GM12878 (cell line): ENCODE measurements around the gene AMH. TPM values are rescaled to one million over a fixed set of nuclear protein-coding genes. Genes with fewer than 3 reads are reported as not detected.

ENCODE experiments used
- ATAC-seq: fragments of 200-7000 bp; cut with Tn5 transposase; 3 replicates; pipeline ENCODE4 v1.9.1; 2020; ENCODE audit warnings: mild to moderate bottlenecking, moderate library complexity
- BruUV-seq: library from RNA; stranded (reverse); fragments of 400-500 nt; replicated peaks from 2 replicates; lab custom pipeline; 2021; lab: Mats Ljungman, UMichigan
- CTCF ChIA-PET: fragments of 300-600 bp; sonication (Branson Sonifier 250); formaldehyde crosslinking; extraction: SDS; loops from one replicate; lab custom pipeline; 2021; ENCODE audit warnings: inconsistent platforms; lab: Yijun Ruan, JAX
- POLR2A ChIA-PET: fragments of 350-600 bp; formaldehyde crosslinking; extraction: SDS; loops from one replicate; lab custom pipeline; 2021; ENCODE audit warnings: inconsistent platforms; lab: Charles Lee
- RAD21 ChIA-PET: fragments of 300-600 bp; sonication (Branson Sonifier 250); formaldehyde crosslinking; loops from one replicate; lab custom pipeline; 2023; ENCODE audit warnings: antibody characterized with exemption; ENCODE audit not compliant: unreplicated experiment; lab: Charles Lee
- SMC1A ChIA-PET: fragments of 300-600 bp; sonication (Branson Sonifier 250); formaldehyde crosslinking; loops from one replicate; lab custom pipeline; 2023; ENCODE audit not compliant: unreplicated experiment, uncharacterized antibody; lab: Charles Lee
- DNase-seq: peaks from one replicate; pipeline ENCODE4 v3.0.0-alpha.2; 2011; ENCODE audit warnings: low read depth, low spot score
- FAIRE-seq: peaks from 3 replicates; lab custom pipeline; 2011; peaks lifted over from hg19 to GRCh38; lab: Jason Lieb, UNC
- H2AFZ ChIP-seq: 2 replicates; pipeline ENCODE4 v1.6.0; 2011; ENCODE audit warnings: low read depth, low read length, control low read depth; ENCODE audit not compliant: control insufficient read depth
- H3K27ac ChIP-seq: 2 replicates; pipeline ENCODE4 v1.5.1; 2011; ENCODE audit warnings: control low read depth; ENCODE audit not compliant: control insufficient read depth, insufficient read depth
- H3K27me3 ChIP-seq, 2 experiments: replicated peaks in 1 of 2; 2 replicates each; pipeline versions ENCODE4 v1.6.0 to v1.6.1; 2011; ENCODE audit warnings: low read length in 1 of 2; ENCODE audit not compliant: control insufficient read depth in 2 of 2, insufficient read depth in 2 of 2
- H3K36me3 ChIP-seq, 2 experiments: 2 replicates each; pipeline ENCODE4 v1.5.1; 2011; ENCODE audit warnings: low read length in 1 of 2; ENCODE audit not compliant: control insufficient read depth in 2 of 2, insufficient read depth in 2 of 2
- H3K4me1 ChIP-seq: 2 replicates; pipeline ENCODE4 v1.6.1; 2011; ENCODE audit warnings: mild to moderate bottlenecking, low read length, moderate library complexity, mixed read lengths; ENCODE audit not compliant: control insufficient read depth, insufficient read depth
- H3K4me2 ChIP-seq: 2 replicates; pipeline ENCODE4 v1.6.0; 2011; ENCODE audit warnings: control low read depth; ENCODE audit not compliant: control insufficient read depth, insufficient read depth
- H3K4me3 ChIP-seq: fragments of 200-600 bp; sonication (generic); 2 replicates; pipeline ENCODE4 v1.5.1; 2016
- H3K79me2 ChIP-seq: 2 replicates; pipeline ENCODE4 v1.6.0; 2011; ENCODE audit warnings: low read length; ENCODE audit not compliant: control insufficient read depth, insufficient read depth
- H3K9ac ChIP-seq: 2 replicates; pipeline ENCODE4 v1.8.0; 2011; ENCODE audit warnings: low read length, control low read depth, mixed read lengths; ENCODE audit not compliant: control insufficient read depth, insufficient read depth
- H3K9me3 ChIP-seq: replicated peaks from 3 replicates; pipeline ENCODE4 v1.5.1; 2011; ENCODE audit warnings: mild to moderate bottlenecking, low read length; ENCODE audit not compliant: control insufficient read depth, insufficient read depth
- H4K20me1 ChIP-seq: 2 replicates; pipeline ENCODE4 v1.6.0; 2011; ENCODE audit not compliant: control insufficient read depth, insufficient read depth
- ASH2L ChIP-seq: fragments of 300-600, 200-600 bp; sonication (generic); IDR thresholded peaks from 2 replicates; pipeline ENCODE4 v1.6.1; 2017; ENCODE audit warnings: low read depth, mild to moderate bottlenecking, borderline replicate concordance
- CBX3 ChIP-seq: fragments of 200-600 bp; sonication (generic); IDR thresholded peaks from 2 replicates; pipeline ENCODE4 v1.6.1; 2016; ENCODE audit warnings: low read depth, borderline replicate concordance
- CHD2 ChIP-seq: IDR thresholded peaks from 2 replicates; pipeline ENCODE4 v1.6.1; 2011; ENCODE audit warnings: low read depth, low read length, improper control_type of control experiment, borderline replicate concordance
- EP300 ChIP-seq, 2 experiments: fragments of 150-350 bp in 1 of 2; IDR thresholded peaks; 2 replicates each; pipeline ENCODE4 v1.6.1; 2011 to 2012; ENCODE audit warnings: low read depth in 2 of 2, low read length in 2 of 2, borderline replicate concordance in 1 of 2, improper control_type of control experiment in 1 of 2, inconsistent platforms in 1 of 2; ENCODE audit not compliant: control insufficient read depth in 1 of 2
- HCFC1 ChIP-seq: fragments of 150-350 bp; IDR thresholded peaks from 2 replicates; pipeline ENCODE4 v1.6.1; 2014; ENCODE audit warnings: low read length
- NFXL1 ChIP-seq: fragments of 450-650 bp; IDR thresholded peaks from 2 replicates; pipeline ENCODE4 v1.6.1; 2017; ENCODE audit warnings: antibody characterized with exemption, mild to moderate bottlenecking, borderline replicate concordance
- POLR2AphosphoS5 ChIP-seq: IDR thresholded peaks from 2 replicates; pipeline ENCODE4 v1.6.1; 2011; ENCODE audit warnings: mild to moderate bottlenecking, low read length, inconsistent platforms
- RCOR1 ChIP-seq: conservative IDR thresholded peaks from 2 replicates; pipeline ENCODE4 v1.6.1; 2012; ENCODE audit warnings: low read depth, low read length, improper control_type of control experiment
- SIX5 ChIP-seq: IDR thresholded peaks from 2 replicates; pipeline ENCODE4 v1.6.1; 2011; ENCODE audit warnings: mild to moderate bottlenecking, low read depth, low read length, moderate library complexity; ENCODE audit not compliant: severe bottlenecking
- ZBTB40 ChIP-seq: fragments of 450-650 bp; IDR thresholded peaks from 2 replicates; pipeline ENCODE4 v1.6.1; 2016; ENCODE audit warnings: mild to moderate bottlenecking, moderate library complexity, borderline replicate concordance
- WGBS: methylation state at CpG from one replicate; pipeline ENCODE4 v1.1.6; 2016; ENCODE audit warnings: low lambda C conversion rate; ENCODE audit not compliant: insufficient replicate concordance, insufficient coverage; ENCODE audit errors: missing lambda C conversion rate; 5-methylcytosine and 5-hydroxymethylcytosine counted together
- in situ Hi-C: fragments of 300-500 bp; cut with MboI; formaldehyde crosslinking; loops from 9 replicates; pipeline ENCODE4 v1.14.3; 2018; ENCODE audit warnings: mixed read lengths
- intact Hi-C: fragments of 100-400 bp; cut with micrococcal nuclease; formaldehyde crosslinking; loops from one replicate; pipeline ENCODE4 v1.14.2; 2022; ENCODE audit not compliant: unreplicated experiment
- polyA plus RNA-seq, 11 experiments: library from polyadenylated mRNA; depleted of rRNA in 4 of 11; unstranded in 6 of 11; stranded (reverse) in 5 of 11; fragments of >200 nt; fragmentation: Nextera tagmentation in 4 of 11; fragmentation: Illumina TruSeq in 1 of 11; extraction: Ambion mirVana in 4 of 11; extraction: Trizol in 1 of 11; gene quantifications; 1 replicate in 1 of 11; 2 replicates in 10 of 11; pipeline versions ENCODE4 v1.2.1 to v1.2.3, GENCODE V29; 2011 to 2016; ENCODE audit warnings: inconsistent platforms in 2 of 11, missing spikeins in 2 of 11, low read depth in 1 of 11
- total RNA-seq, 4 experiments: library from RNA; depleted of rRNA in 3 of 4; stranded (reverse); fragments of >200 nt in 3 of 4; fragmentation: Illumina TruSeq in 1 of 4; extraction: Trizol in 1 of 4; gene quantifications; 2 replicates each; pipeline versions ENCODE4 v1.2.1 to v1.2.3, GENCODE V29; 2013 to 2021

The AMH gene
- total and polyA plus RNA-seq, 10 of the 15 experiments (the other 5 are each of a cell fraction or from before 2014, with no cell fraction given) = 0.17 to 3.5 (median 0.81) TPM; not detected in 4

- FAIRE-seq (no peak), DNase-seq (no peak), ATAC-seq (no peak)
- TF ChIP-seq SIX5 (no peak), CBX3 (no peak), RCOR1 (no peak), EP300 (IDR thresholded peaks at IDR 0.05; ENCODE audit: borderline replicate concordance in 1 of 2, control insufficient read depth in 1 of 2, low read depth in 2 of 2, low read length in 2 of 2) (no peak), HCFC1 (no peak), CHD2 (no peak), ASH2L (no peak), POLR2AphosphoS5 (no peak), ZBTB40 (no peak), NFXL1 (no peak)
- Histone ChIP-seq H3K9ac (no peak overlapping the region), H2AFZ (no peak overlapping the region), H3K4me3 (no peak overlapping the region), H3K9me3 (no peaks in the 10 kb centered on the region), H3K27ac (no peak overlapping the region), H4K20me1 (no peaks in the 10 kb centered on the region), H3K4me1 (no peaks in the 10 kb centered on the region; the same call in 1 of the 2 replicates), H3K36me3 (peaks cover 0 to 51% of the 10 kb centered on the region in 2 experiments; a peak in 3 of 4 replicates), H3K4me2 (no peak overlapping the region), H3K27me3 (no peaks in the 10 kb centered on the region), H3K79me2 (no peaks in the 10 kb centered on the region)
- ChIA-PET RAD21 (no interaction called here), POLR2A (no interaction called here), SMC1A (no interaction called here), CTCF (no interaction called here)
- no TSS peak for BruUV-seq
- in situ Hi-C loops = no loop called here
- intact Hi-C loops = no loop called here
- 86% methylated on average over 13 of the region's 13 CpGs for WGBS
Measured at GRCh38 chr19:2224754-2225349, 24.3 kb upstream of the AMH start.
